Activated CD4-positive, alpha-beta T cell treated with anti-CD3 and anti-CD28 coated beads, Interleukin-2, amount 10 ng/mL, durations not matched to agents 24 days and 14 days (primary cell): ENCODE data around the gene RSRP1. TPM values are rescaled to one million over a fixed set of nuclear protein-coding genes. Genes with fewer than 3 reads are reported as not detected.
A peak's percentile ranks its signal among the peaks of the same experiment; 100 is the strongest.
"Not testable (repeated sequence)": the region's sequence is repeated elsewhere in the genome, so short reads cannot be mapped to it uniquely, and the experiment has no call there.

Source experiments
- DNase-seq: peaks from one replicate; pipeline ENCODE4 v3.0.0; 2022
- H3K27ac Mint-ChIP-seq: one replicate; pipeline ENCODE4 v1.8.0; 2022; ENCODE audit warnings: mild to moderate bottlenecking, mixed read lengths
- H3K27me3 Mint-ChIP-seq: one replicate; pipeline ENCODE4 v1.8.0; 2022; ENCODE audit warnings: mixed read lengths
- H3K36me3 Mint-ChIP-seq: one replicate; pipeline ENCODE4 v1.8.0; 2022; ENCODE audit warnings: low read depth, mild to moderate bottlenecking, mixed read lengths
- H3K4me1 Mint-ChIP-seq: one replicate; pipeline ENCODE4 v1.8.0; 2021; ENCODE audit warnings: mixed read lengths
- H3K4me3 Mint-ChIP-seq: one replicate; pipeline ENCODE4 v1.8.0; 2022; ENCODE audit warnings: mild to moderate bottlenecking, moderate library complexity, mixed read lengths
- H3K9me3 Mint-ChIP-seq: one replicate; pipeline ENCODE4 v1.8.0; 2021; ENCODE audit warnings: mixed read lengths
- intact Hi-C: fragments of 100-400 bp; cut with micrococcal nuclease; formaldehyde crosslinking; loops from one replicate; pipeline ENCODE4 v1.15.1; 2023
- total RNA-seq: library from RNA; stranded (reverse); gene quantifications from 2 replicates; pipeline ENCODE4 v1.2.3, GENCODE V29; 2022

Gene RSRP1
- total RNA-seq, 1 donor from 2014 or later = 118 TPM

- Mint-ChIP-seq H3K4me1 (peaks cover 49% of the 10 kb centered on the region), H3K9me3 (no peaks in the 10 kb centered on the region), H3K27me3 (peaks cover 7% of the 10 kb centered on the region), H3K4me3 (peak overlapping the region; percentile 97), H3K36me3 (peaks cover 62% of the 10 kb centered on the region), H3K27ac (no peak overlapping the region)
- no peak for DNase-seq
- intact Hi-C loops = loop anchor here (5.0 kb wide), 1 partner anchor 92 kb away; the partner anchor contains the start of gene TMEM50A
These were observed 1.9 kb downstream of the RSRP1 start for GRCh38 chr1:25245393-25245792.

DNA sequence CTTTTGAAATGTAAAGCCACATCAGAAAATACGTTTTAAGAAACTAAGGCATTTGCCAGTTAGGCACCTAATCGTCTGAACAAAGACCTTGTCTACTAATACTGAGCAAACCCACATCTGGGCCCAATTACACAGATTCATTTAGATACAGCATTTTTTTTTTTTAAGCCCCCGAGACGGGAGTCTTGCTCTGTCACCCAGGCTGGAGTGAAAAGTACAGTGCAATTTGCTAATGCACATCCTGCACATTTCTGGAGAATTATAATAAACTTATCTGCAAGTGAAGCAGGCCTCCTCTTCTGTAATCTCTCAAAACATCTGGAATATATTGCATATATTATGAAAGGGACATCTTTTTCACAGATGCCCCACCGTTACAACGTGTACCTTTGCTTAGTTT is 3.3 kb downstream of the RSRP1 start:
- intact Hi-C loops = no loop called here
- peaks cover 4% of the 10 kb centered on the region for H3K27me3 Mint-ChIP-seq
- H3K4me3 Mint-ChIP-seq = peak overlapping the region; percentile 20
- H3K4me1 Mint-ChIP-seq = peaks cover 61% of the 10 kb centered on the region
- H3K36me3 Mint-ChIP-seq = peaks cover 69% of the 10 kb centered on the region
- no peaks in the 10 kb centered on the region for H3K9me3 Mint-ChIP-seq
- no peak for DNase-seq
- H3K27ac Mint-ChIP-seq = no peak overlapping the region

DNA sequence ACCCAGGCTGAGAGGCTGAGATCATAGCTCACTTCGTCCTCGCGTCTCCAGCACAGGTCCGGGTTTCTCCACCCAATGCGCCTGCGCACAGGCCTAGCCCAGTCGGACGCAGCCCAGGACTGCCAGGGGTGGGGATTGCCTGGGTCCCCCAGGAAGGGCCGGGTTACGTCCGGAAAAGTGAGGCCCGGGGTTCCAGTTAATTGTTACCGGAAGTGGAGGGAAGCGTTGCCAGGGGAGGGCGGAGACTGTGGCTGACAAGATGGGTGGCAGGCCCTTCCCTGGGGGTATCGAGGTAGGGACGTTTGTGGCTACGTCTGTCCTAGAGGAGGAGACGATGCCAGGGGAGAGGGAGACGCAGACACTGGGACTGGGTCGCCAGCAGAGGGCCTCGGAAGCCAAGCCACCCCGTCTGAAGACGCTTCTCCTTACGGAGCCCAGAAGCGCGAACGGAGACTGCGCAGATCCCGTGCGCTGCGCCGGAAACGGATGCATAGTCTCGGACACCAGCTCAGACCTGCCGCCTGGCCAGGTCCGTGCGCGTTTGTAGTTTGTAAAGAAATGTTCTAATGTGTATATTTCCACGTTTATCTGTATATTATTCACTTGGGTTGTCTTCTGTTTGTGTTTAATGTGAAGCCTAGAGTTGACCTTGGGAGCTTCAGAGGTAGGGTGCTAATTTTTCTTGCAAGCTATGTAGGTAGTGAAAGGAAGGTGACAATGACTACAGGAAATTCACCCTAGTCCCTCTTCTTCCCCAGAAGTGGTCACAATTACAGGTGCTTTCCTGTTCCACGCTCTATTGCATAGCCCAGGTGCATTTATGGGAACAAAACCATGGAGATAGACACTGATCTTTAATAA is 7.3 kb downstream of the RSRP1 start:
- peak; percentile 97 for DNase-seq
- peak overlapping the region; percentile 98 for H3K27ac Mint-ChIP-seq
- H3K36me3 Mint-ChIP-seq = peaks cover 45% of the 10 kb centered on the region
- peak overlapping the region; percentile 91 for H3K4me3 Mint-ChIP-seq
- H3K4me1 Mint-ChIP-seq = peaks cover 48% of the 10 kb centered on the region
- intact Hi-C loops = loop anchor here (1.0 to 10.0 kb wide), 4 partner anchors 7 to 315 kb away; partner anchors contain the start of genes MACO1, RSRP1 and SYF2
- H3K27me3 Mint-ChIP-seq = no peaks in the 10 kb centered on the region
- H3K9me3 Mint-ChIP-seq = no peaks in the 10 kb centered on the region

GRCh38 chr1:25238046-25238445 is 9.2 kb downstream of the RSRP1 start:
- Mint-ChIP-seq H3K4me3 (no peak overlapping the region), H3K27ac (peak overlapping the region; percentile 25), H3K4me1 (peaks cover 36% of the 10 kb centered on the region), H3K36me3 (peaks cover 32% of the 10 kb centered on the region), H3K9me3 (no peaks in the 10 kb centered on the region), H3K27me3 (no peaks in the 10 kb centered on the region)
- DNase-seq = no peak
- intact Hi-C loops = loop anchor here (10.0 kb wide), 1 partner anchor 313 kb away; no protein-coding TSS in a partner anchor

GRCh38 chr1:25236261-25236660 is 11.0 kb downstream of the RSRP1 start:
- not testable (repeated sequence) for H3K27ac Mint-ChIP-seq

DNA sequence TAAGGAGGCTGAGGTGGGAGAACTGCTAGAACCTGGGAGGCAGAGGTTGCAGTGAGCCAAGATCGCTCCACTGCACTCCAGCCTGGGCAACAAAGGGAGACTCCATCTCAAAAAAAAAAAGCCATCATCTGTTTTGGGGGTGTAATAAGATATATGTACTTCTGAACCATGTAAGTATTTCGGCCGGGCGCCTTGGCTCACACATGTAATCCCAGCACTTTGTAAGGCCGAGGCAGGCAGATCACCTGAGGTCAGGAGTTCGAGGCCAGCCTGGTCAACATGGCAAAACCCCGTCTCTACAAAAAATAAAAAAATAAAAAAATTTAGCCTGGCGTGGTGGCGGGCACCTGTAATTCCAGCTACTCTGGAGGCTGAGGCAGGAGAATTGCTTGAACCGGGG is 11.8 kb downstream of the RSRP1 start:
- H3K9me3 Mint-ChIP-seq, H3K27me3 Mint-ChIP-seq, H3K27ac Mint-ChIP-seq, DNase-seq, H3K4me3 Mint-ChIP-seq: not testable (repeated sequence)
- Mint-ChIP-seq H3K36me3 (peaks cover 20% of the 10 kb centered on the region), H3K4me1 (peaks cover 33% of the 10 kb centered on the region)
- intact Hi-C loops = loop anchor here (10.0 kb wide), 1 partner anchor 311 kb away; no protein-coding TSS in a partner anchor

More at GRCh38 chr1:25236261-25236660, 11.0 kb downstream of the RSRP1 start:
- H3K9me3 Mint-ChIP-seq, H3K4me3 Mint-ChIP-seq, DNase-seq, H3K27me3 Mint-ChIP-seq: not testable (repeated sequence)
- Mint-ChIP-seq H3K36me3 (peaks cover 23% of the 10 kb centered on the region), H3K4me1 (peaks cover 33% of the 10 kb centered on the region)
- intact Hi-C loops = loop anchor here (10.0 kb wide), 1 partner anchor 311 kb away; no protein-coding TSS in a partner anchor

DNA sequence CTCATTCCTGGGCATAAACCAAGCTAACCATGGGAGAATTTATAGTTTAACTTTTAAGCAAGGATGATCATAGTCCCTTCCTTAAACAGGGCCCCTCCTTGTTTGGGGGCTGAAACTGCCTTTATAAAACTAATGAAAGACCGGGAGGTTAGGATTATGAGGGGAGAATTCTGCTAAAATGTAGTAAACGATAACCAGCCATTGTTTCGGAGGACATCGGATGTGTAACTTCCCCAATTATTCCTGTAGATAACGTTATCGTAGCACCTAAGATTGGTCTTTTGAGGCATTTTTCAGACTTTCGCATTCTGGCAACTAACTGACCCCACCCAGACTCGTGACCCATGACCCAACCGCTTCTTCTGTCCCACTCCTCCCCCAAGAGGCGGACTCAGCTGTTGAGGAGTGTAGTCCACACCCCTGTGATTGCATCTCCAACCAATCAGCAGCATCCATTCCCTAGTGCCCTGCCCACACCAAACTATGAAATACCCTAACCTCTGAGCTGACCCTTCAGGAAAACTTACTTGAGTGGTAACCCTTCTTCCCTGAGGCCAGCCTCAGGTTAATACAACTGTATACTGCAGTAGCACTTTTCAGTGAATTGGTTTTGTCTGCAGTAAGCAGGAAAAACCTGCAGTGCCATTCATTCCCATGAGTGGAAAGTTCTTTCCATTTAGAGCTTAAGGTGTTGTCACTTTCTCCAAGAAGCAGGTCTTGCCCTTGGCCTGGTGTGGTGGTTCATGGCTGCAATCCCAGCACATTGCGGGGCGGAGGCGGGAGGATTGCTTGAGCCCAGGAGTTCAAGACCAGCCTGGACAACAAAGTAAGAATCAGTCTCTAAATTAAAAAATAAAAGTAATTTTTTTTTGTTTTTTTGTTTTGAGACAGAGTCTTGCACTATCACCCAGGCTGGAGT is 14.1 kb downstream of the RSRP1 start:
- Mint-ChIP-seq H3K27ac (no peak overlapping the region), H3K27me3 (no peaks in the 10 kb centered on the region), H3K4me3 (no peak overlapping the region), H3K4me1 (peaks cover 23% of the 10 kb centered on the region), H3K36me3 (peaks cover 23% of the 10 kb centered on the region), H3K9me3 (no peaks in the 10 kb centered on the region)
- DNase-seq = peak; percentile 92
- intact Hi-C loops = loop anchor here (1.0 to 10.0 kb wide), 4 partner anchors 7 to 488 kb away; partner anchors contain the start of genes CLIC4 and RSRP1

DNA sequence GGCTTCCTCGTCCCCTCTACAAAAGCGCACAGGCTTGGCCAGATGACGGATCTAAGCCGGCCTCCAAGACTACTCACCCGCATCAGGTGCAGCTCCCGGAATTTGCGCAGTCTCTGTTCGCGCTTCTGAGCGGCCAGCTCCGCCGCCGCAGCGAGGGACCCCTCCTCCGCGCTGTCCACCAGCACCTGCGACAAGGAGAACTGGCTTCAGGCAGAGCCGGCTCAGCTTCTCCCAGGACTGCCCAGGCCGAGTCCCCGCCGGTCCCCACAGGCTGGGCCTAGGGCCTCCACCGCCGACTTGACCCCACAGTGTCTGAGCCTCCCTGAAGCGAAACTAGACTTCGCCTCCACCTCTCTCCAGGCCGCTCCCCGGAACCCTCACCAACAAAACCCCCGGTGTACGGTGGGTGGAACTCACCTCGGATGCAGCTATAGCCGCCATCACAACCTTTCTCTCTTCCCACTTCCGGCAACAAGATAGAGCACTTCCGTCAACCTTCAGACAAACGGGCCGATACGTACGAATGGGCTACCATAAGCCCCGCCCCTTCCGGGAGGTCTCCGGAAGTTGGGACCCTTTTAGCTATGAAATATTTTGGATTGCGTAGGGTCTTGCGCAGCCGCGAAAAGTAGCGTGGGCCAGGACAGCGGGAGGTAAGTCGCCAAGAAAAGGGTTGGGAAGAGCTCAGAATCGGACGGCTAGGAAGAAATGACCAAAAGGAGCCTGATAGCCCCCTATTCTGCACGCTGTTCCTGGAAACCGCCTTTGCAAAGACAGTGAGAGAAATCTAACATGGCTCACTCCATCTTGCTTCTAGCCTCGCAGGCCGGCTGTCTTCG is 15.0 kb downstream of the RSRP1 start, which contains the start of gene SYF2:
SYF2 (minus strand) TSS at position 476 of the 839 bp plus-strand sequence; CDS start at position 441, 35 bp downstream.
- Mint-ChIP-seq H3K27ac (no peak within 1 kb of the TSS), H3K4me3 (no peak within 1 kb of the TSS), H3K4me1 (peaks cover 20% of the 10 kb centered on the region), H3K9me3 (no peaks in the 10 kb centered on the region), H3K27me3 (no peaks in the 10 kb centered on the region), H3K36me3 (peaks cover 30% of the 10 kb centered on the region)
- DNase-seq = peak; percentile 96
- intact Hi-C loops = loop anchor here (1.0 to 10.0 kb wide), 4 partner anchors 8 to 487 kb away; partner anchors contain the start of genes CLIC4 and RSRP1

- intact Hi-C loops = no loop called here
- peaks cover 6% of the 10 kb centered on the region for H3K4me1 Mint-ChIP-seq
- no peak for DNase-seq
- no peaks in the 10 kb centered on the region for H3K27me3 Mint-ChIP-seq
- peaks cover 50% of the 10 kb centered on the region for H3K36me3 Mint-ChIP-seq
- H3K27ac Mint-ChIP-seq = no peak overlapping the region
- no peak overlapping the region for H3K4me3 Mint-ChIP-seq
- no peaks in the 10 kb centered on the region for H3K9me3 Mint-ChIP-seq
These were observed 23.8 kb downstream of the RSRP1 start for GRCh38 chr1:25223471-25223870.

- peaks cover 44% of the 10 kb centered on the region for H3K36me3 Mint-ChIP-seq
- H3K27ac Mint-ChIP-seq = no peak overlapping the region
- no peaks in the 10 kb centered on the region for H3K27me3 Mint-ChIP-seq
- H3K4me1 Mint-ChIP-seq = peaks cover 2% of the 10 kb centered on the region
- no peaks in the 10 kb centered on the region for H3K9me3 Mint-ChIP-seq
- no peak for DNase-seq
- intact Hi-C loops = no loop called here
- H3K4me3 Mint-ChIP-seq = no peak overlapping the region
These were observed 24.6 kb downstream of the RSRP1 start for GRCh38 chr1:25222606-25223005.

DNA sequence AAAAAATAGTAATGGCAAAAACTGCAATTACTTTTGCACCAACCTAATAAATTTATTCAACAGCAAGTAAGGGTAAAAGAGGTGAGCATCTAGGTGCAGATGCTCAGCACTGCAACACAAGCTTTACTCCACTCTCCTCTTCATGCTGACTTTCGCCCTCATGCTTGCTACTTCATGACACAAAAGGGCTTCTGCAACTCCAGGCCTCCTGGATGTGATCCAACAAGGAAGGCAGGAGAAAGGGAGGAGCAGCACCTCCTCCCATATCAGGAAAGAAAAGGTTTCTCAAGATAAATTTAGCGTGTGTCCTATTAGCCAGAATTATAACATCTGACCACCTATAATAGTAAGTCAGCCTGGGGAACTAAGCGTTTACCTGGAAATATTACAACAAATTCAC is 26.6 kb downstream of the RSRP1 start:
- intact Hi-C loops = no loop called here
- H3K9me3 Mint-ChIP-seq = no peaks in the 10 kb centered on the region
- H3K36me3 Mint-ChIP-seq = peaks cover 31% of the 10 kb centered on the region
- no peak overlapping the region for H3K27ac Mint-ChIP-seq
- no peaks in the 10 kb centered on the region for H3K27me3 Mint-ChIP-seq
- no peak overlapping the region for H3K4me3 Mint-ChIP-seq
- DNase-seq = no peak
- H3K4me1 Mint-ChIP-seq = peaks cover 6% of the 10 kb centered on the region

DNA sequence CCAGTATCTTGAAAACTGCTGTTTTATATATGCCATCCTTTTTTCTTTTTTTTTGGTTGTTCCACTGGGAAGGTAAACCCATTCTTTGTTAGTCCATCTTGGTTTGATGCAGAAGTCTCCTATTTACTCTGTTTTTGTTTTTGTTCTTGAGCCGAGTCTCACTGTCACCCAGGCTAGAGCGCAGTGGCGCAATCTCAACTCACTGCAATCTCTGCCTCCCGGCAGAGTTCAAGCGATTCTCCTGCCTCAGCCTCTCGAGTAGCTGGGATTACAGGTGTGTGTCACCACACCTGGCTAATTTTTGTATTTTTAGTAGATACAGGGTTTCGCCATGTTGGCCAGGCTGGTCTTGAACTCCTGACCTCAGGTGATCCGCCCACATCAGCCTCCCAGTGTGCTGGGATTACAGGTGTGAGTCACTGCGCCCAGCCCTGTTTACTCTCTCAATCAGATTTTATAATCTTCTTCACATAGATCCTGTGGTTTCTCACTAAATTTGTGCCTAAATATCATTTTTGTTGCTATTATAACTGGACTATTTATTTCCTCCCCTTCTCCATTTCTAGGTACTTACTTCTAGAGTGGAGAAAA is 27.5 kb downstream of the RSRP1 start:
- intact Hi-C loops = no loop called here
- Mint-ChIP-seq H3K36me3 (peaks cover 27% of the 10 kb centered on the region), H3K4me1 (peaks cover 6% of the 10 kb centered on the region), H3K4me3 (no peak overlapping the region), H3K27me3 (no peaks in the 10 kb centered on the region), H3K27ac (no peak overlapping the region), H3K9me3 (no peaks in the 10 kb centered on the region)
- no peak for DNase-seq
